IPS-15b (cell line): ENCODE results near the gene ENDOG.
"Not testable (repeated sequence)": the region's sequence is repeated elsewhere in the genome, so short reads cannot be mapped to it uniquely, and the experiment has no call there.

Experiments used
- H3K27me3 ChIP-seq: one replicate; pipeline ENCODE4 v1.6.1; 2013; ENCODE audit warnings: low read length; ENCODE audit not compliant: control insufficient read depth, insufficient read depth
- H3K36me3 ChIP-seq: one replicate; pipeline ENCODE4 v1.6.1; 2013; ENCODE audit warnings: low read length; ENCODE audit not compliant: control insufficient read depth, insufficient read depth
- H3K4me1 ChIP-seq: one replicate; pipeline ENCODE4 v1.6.1; 2013; ENCODE audit warnings: mild to moderate bottlenecking, low read length; ENCODE audit not compliant: control insufficient read depth, insufficient read depth
- H3K4me3 ChIP-seq: one replicate; pipeline ENCODE4 v1.5.1; 2013; ENCODE audit warnings: low read depth, low read length
- H3K9ac ChIP-seq: one replicate; pipeline ENCODE4 v1.6.1; 2013; ENCODE audit warnings: low read depth, mild to moderate bottlenecking, low read length
- H3K9me3 ChIP-seq: one replicate; pipeline ENCODE4 v1.6.1; 2013; ENCODE audit warnings: mild to moderate bottlenecking, low read length; ENCODE audit not compliant: control insufficient read depth, insufficient read depth

The ENDOG gene

GRCh38 chr9:128785427-128785826 lies 32.9 kb upstream of the ENDOG start:
- no peak overlapping the region for H3K4me3 ChIP-seq
- no peaks in the 10 kb centered on the region for H3K36me3 ChIP-seq
- no peaks in the 10 kb centered on the region for H3K4me1 ChIP-seq
- no peak overlapping the region for H3K9ac ChIP-seq
- H3K9me3 ChIP-seq: no peaks in the 10 kb centered on the region
- H3K27me3 ChIP-seq: no peaks in the 10 kb centered on the region

- Histone ChIP-seq H3K36me3 (peaks cover 4% of the 10 kb centered on the region), H3K9me3 (no peaks in the 10 kb centered on the region), H3K4me1 (no peaks in the 10 kb centered on the region), H3K27me3 (no peaks in the 10 kb centered on the region), H3K4me3 (peak within 1 kb of the TSS; percentile 94), H3K9ac (peak within 1 kb of the TSS; percentile 70)
Measured at GRCh38 chr9:128786681-128787601, 31.4 kb upstream of the ENDOG start, which contains the start of gene TBC1D13. TSS of gene TBC1D13 (plus strand) at chr9:128787253. CDS start at chr9:128787354, 101 bp downstream.

GRCh38 chr9:128787659-128788058 lies 30.6 kb upstream of the ENDOG start:
- Histone ChIP-seq H3K9ac (peak overlapping the region; percentile 70), H3K4me3 (peak overlapping the region; percentile 94), H3K4me1 (no peaks in the 10 kb centered on the region), H3K9me3 (no peaks in the 10 kb centered on the region), H3K27me3 (no peaks in the 10 kb centered on the region), H3K36me3 (peaks cover 4% of the 10 kb centered on the region)

- no peak overlapping the region for H3K4me3 ChIP-seq
- H3K9me3 ChIP-seq: no peaks in the 10 kb centered on the region
- H3K4me1 ChIP-seq: no peaks in the 10 kb centered on the region
- H3K36me3 ChIP-seq: peaks cover 4% of the 10 kb centered on the region
- H3K27me3 ChIP-seq: no peaks in the 10 kb centered on the region
- H3K9ac ChIP-seq: no peak overlapping the region
Measured at GRCh38 chr9:128788445-128788844, 29.9 kb upstream of the ENDOG start.

GRCh38 chr9:128790536-128790935 lies 27.8 kb upstream of the ENDOG start:
- Histone ChIP-seq H3K36me3 (peaks cover 8% of the 10 kb centered on the region), H3K4me1 (no peaks in the 10 kb centered on the region), H3K4me3 (no peak overlapping the region), H3K9ac (no peak overlapping the region), H3K9me3 (no peaks in the 10 kb centered on the region), H3K27me3 (no peaks in the 10 kb centered on the region)

GRCh38 chr9:128792134-128792533 lies 26.2 kb upstream of the ENDOG start:
- peaks cover 9% of the 10 kb centered on the region for H3K36me3 ChIP-seq
- no peaks in the 10 kb centered on the region for H3K4me1 ChIP-seq
- H3K4me3 ChIP-seq: no peak overlapping the region
- H3K27me3 ChIP-seq: no peaks in the 10 kb centered on the region
- no peak overlapping the region for H3K9ac ChIP-seq
- no peaks in the 10 kb centered on the region for H3K9me3 ChIP-seq

GRCh38 chr9:128792978-128793686 lies 25.2 kb upstream of the ENDOG start:
- H3K36me3 ChIP-seq: peaks cover 18% of the 10 kb centered on the region
- H3K27me3 ChIP-seq: no peaks in the 10 kb centered on the region
- H3K4me3 ChIP-seq: no peak overlapping the region
- no peaks in the 10 kb centered on the region for H3K4me1 ChIP-seq
- no peaks in the 10 kb centered on the region for H3K9me3 ChIP-seq
- no peak overlapping the region for H3K9ac ChIP-seq

- H3K9me3 ChIP-seq, H3K9ac ChIP-seq, H3K4me1 ChIP-seq, H3K4me3 ChIP-seq, H3K27me3 ChIP-seq: not testable (repeated sequence)
- H3K36me3 ChIP-seq: peaks cover 21% of the 10 kb centered on the region
Measured at GRCh38 chr9:128794961-128795360, 23.3 kb upstream of the ENDOG start.

- Histone ChIP-seq H3K27me3 (no peaks in the 10 kb centered on the region), H3K9me3 (no peaks in the 10 kb centered on the region), H3K9ac (no peak overlapping the region), H3K4me1 (no peaks in the 10 kb centered on the region), H3K4me3 (no peak overlapping the region), H3K36me3 (peaks cover 23% of the 10 kb centered on the region)
Measured at GRCh38 chr9:128798896-128799295, 19.4 kb upstream of the ENDOG start.

GRCh38 chr9:128800061-128800460 lies 18.2 kb upstream of the ENDOG start:
- Histone ChIP-seq H3K36me3 (peaks cover 25% of the 10 kb centered on the region), H3K9me3 (no peaks in the 10 kb centered on the region), H3K4me1 (no peaks in the 10 kb centered on the region), H3K27me3 (no peaks in the 10 kb centered on the region), H3K9ac (no peak overlapping the region), H3K4me3 (no peak overlapping the region)

GRCh38 chr9:128802482-128802881 lies 15.8 kb upstream of the ENDOG start:
- no peaks in the 10 kb centered on the region for H3K9me3 ChIP-seq
- no peaks in the 10 kb centered on the region for H3K4me1 ChIP-seq
- no peak overlapping the region for H3K9ac ChIP-seq
- no peak overlapping the region for H3K4me3 ChIP-seq
- no peaks in the 10 kb centered on the region for H3K27me3 ChIP-seq
- peaks cover 32% of the 10 kb centered on the region for H3K36me3 ChIP-seq

GRCh38 chr9:128805661-128806060 lies 12.6 kb upstream of the ENDOG start:
- H3K4me1 ChIP-seq: no peaks in the 10 kb centered on the region
- no peaks in the 10 kb centered on the region for H3K27me3 ChIP-seq
- peaks cover 30% of the 10 kb centered on the region for H3K36me3 ChIP-seq
- H3K4me3 ChIP-seq: no peak overlapping the region
- no peak overlapping the region for H3K9ac ChIP-seq
- H3K9me3 ChIP-seq: no peaks in the 10 kb centered on the region
